A549 (cell line): ENCODE results near the gene IL17A. TPM values are rescaled to one million over a fixed set of nuclear protein-coding genes. Genes with fewer than 3 reads are reported as not detected.

Experiments
- ATAC-seq, 2 experiments: fragments of 200-7000 bp in 1 of 2; fragments of >200 bp in 1 of 2; cut with Nextera tagmentation in 1 of 2; cut with Tn5 transposase in 1 of 2; 3 replicates each; pipeline versions ENCODE4 v1.8.0 to v1.9.1; 2018 to 2020; ENCODE audit warnings: mild to moderate bottlenecking in 1 of 2, moderate library complexity in 1 of 2
- CTCF ChIA-PET: fragments of 300-600 bp; sonication (Branson Sonifier 250); formaldehyde crosslinking; extraction: SDS; loops from one replicate; lab custom pipeline; 2021; ENCODE audit warnings: antibody characterized with exemption, inconsistent platforms; lab: Yijun Ruan, JAX
- POLR2A ChIA-PET: fragments of 350-600 bp; formaldehyde crosslinking; extraction: SDS; loops from one replicate; lab custom pipeline; 2021; ENCODE audit warnings: antibody characterized with exemption, inconsistent platforms; lab: Yijun Ruan, JAX
- DNase-seq, 2 experiments: peaks; one replicate each; pipeline versions ENCODE4 v3.0.0 to v3.0.0-alpha.2; 2011 to 2016; ENCODE audit warnings: low read depth in 1 of 2, low spot score in 1 of 2
- FAIRE-seq: peaks from 2 replicates; lab custom pipeline; 2011; peaks lifted over from hg19 to GRCh38; lab: Jason Lieb, UNC
- H3K27ac ChIP-seq, 2 experiments: fragments of >200 bp; sonication (Bioruptor Twin); formaldehyde crosslinking; 3 replicates each; pipeline ENCODE4 v1.5.1; 2016 to 2017
- H3K4me1 ChIP-seq: fragments of >200 bp; sonication (Bioruptor Twin); formaldehyde crosslinking; 3 replicates; pipeline ENCODE4 v1.6.1; 2016
- H3K4me2 ChIP-seq: fragments of >200 bp; sonication (Bioruptor Twin); formaldehyde crosslinking; 3 replicates; pipeline ENCODE4 v1.6.1; 2016
- H3K4me3 ChIP-seq: fragments of >200 bp; sonication (Bioruptor Twin); formaldehyde crosslinking; 3 replicates; pipeline ENCODE4 v1.5.1; 2016
- H3K9me3 ChIP-seq: fragments of >200 bp; sonication (Bioruptor Twin); formaldehyde crosslinking; 3 replicates; pipeline ENCODE4 v1.6.1; 2016
- ATOH8 ChIP-seq: fragments of 250-450 bp; sonication (Bioruptor Pico); IDR thresholded peaks from 2 replicates; pipeline ENCODE4 v1.5.0; 2020; ENCODE audit warnings: low read depth, mild to moderate bottlenecking, moderate library complexity
- CBX8 ChIP-seq: fragments of 200-600 bp; sonication (generic); IDR thresholded peaks from 2 replicates; pipeline ENCODE4 v1.6.1; 2016
- CEBPB ChIP-seq, 2 experiments: fragments of >200 bp in 1 of 2; sonication (Bioruptor Twin) in 1 of 2; formaldehyde crosslinking in 1 of 2; IDR thresholded peaks; 2 replicates each; pipeline ENCODE4 v1.6.1; 2012 to 2016
- CHD2 ChIP-seq: fragments of 150-350 bp; IDR thresholded peaks from 2 replicates; pipeline ENCODE4 v1.6.1; 2014; ENCODE audit warnings: low read length; ENCODE audit not compliant: partially characterized antibody
- EHMT2 ChIP-seq: fragments of 200-600 bp; sonication (generic); IDR thresholded peaks from 2 replicates; pipeline ENCODE4 v1.6.1; 2016; ENCODE audit warnings: antibody characterized with exemption, low read depth, mild to moderate bottlenecking, moderate library complexity
- EP300 ChIP-seq, 2 experiments: fragments of >200 bp; sonication (Bioruptor Twin); formaldehyde crosslinking; IDR thresholded peaks; 2 replicates in 1 of 2; 3 replicates in 1 of 2; pipeline ENCODE4 v1.6.1; 2016 to 2017
- FOSL2 ChIP-seq, 2 experiments: fragments of 450-650 bp in 1 of 2; fragments of >200 bp in 1 of 2; sonication (Bioruptor Twin) in 1 of 2; formaldehyde crosslinking; IDR thresholded peaks; 2 replicates each; pipeline versions ENCODE4 v1.5.0 to v1.6.1; 2016 to 2020; ENCODE audit warnings: mild to moderate bottlenecking in 1 of 2, moderate library complexity in 1 of 2
- GATA3 ChIP-seq: IDR thresholded peaks from 2 replicates; pipeline ENCODE4 v1.6.1; 2012; ENCODE audit warnings: borderline replicate concordance
- HDAC2 ChIP-seq: fragments of 200-600 bp; sonication (generic); IDR thresholded peaks from 2 replicates; pipeline ENCODE4 v1.6.1; 2016
- HEYL ChIP-seq: fragments of 250-450 bp; sonication (Bioruptor Pico); IDR thresholded peaks from 2 replicates; pipeline ENCODE4 v1.8.0; 2021; ENCODE audit warnings: mild to moderate bottlenecking, moderate library complexity
- HOXB13 ChIP-seq: fragments of 250-450 bp; sonication (Bioruptor Pico); IDR thresholded peaks from 2 replicates; pipeline ENCODE4 v1.5.0; 2020; ENCODE audit warnings: low read depth, mild to moderate bottlenecking, moderate library complexity
- HOXB5 ChIP-seq: fragments of 250-450 bp; sonication (Bioruptor Pico); IDR thresholded peaks from 2 replicates; pipeline ENCODE4 v1.5.0; 2020; ENCODE audit warnings: mild to moderate bottlenecking, moderate library complexity
- JUN ChIP-seq, 2 experiments: fragments of >200 bp; sonication (Bioruptor Twin); formaldehyde crosslinking; IDR thresholded peaks; 2 replicates in 1 of 2; 3 replicates in 1 of 2; pipeline ENCODE4 v1.6.1; 2016 to 2017
- KDM5A ChIP-seq: fragments of 200-600 bp; sonication (generic); IDR thresholded peaks from 2 replicates; pipeline ENCODE4 v1.6.1; 2016; ENCODE audit warnings: antibody characterized with exemption, mild to moderate bottlenecking
- NPAS2 ChIP-seq: fragments of 250-450 bp; sonication (Bioruptor Pico); IDR thresholded peaks from 2 replicates; pipeline ENCODE4 v1.8.0; 2022; ENCODE audit warnings: mild to moderate bottlenecking, moderate library complexity, borderline replicate concordance
- POLR2A ChIP-seq: IDR thresholded peaks from 2 replicates; pipeline ENCODE4 v1.6.1; 2012; ENCODE audit warnings: mild to moderate bottlenecking, low read length
- POLR2AphosphoS2 ChIP-seq: conservative IDR thresholded peaks from 2 replicates; pipeline ENCODE4 v1.6.1; 2012; ENCODE audit warnings: low read length, improper control_type of control experiment, inconsistent platforms
- RARB ChIP-seq: fragments of 250-450 bp; sonication (Bioruptor Pico); IDR thresholded peaks from 2 replicates; pipeline ENCODE4 v1.8.0; 2021; ENCODE audit warnings: mild to moderate bottlenecking, moderate library complexity
- RFX5 ChIP-seq: fragments of 450-650 bp; IDR thresholded peaks from 2 replicates; pipeline ENCODE4 v1.7.1; 2014; ENCODE audit warnings: antibody characterized with exemption, mild to moderate bottlenecking, moderate library complexity
- SREBF2 ChIP-seq: fragments of 450-650 bp; IDR thresholded peaks from 2 replicates; pipeline ENCODE4 v1.6.1; 2014; ENCODE audit warnings: mild to moderate bottlenecking, moderate library complexity
- TFCP2L1 ChIP-seq: fragments of 250-450 bp; sonication (Bioruptor Pico); IDR thresholded peaks from 2 replicates; pipeline ENCODE4 v1.5.0; 2021; ENCODE audit warnings: mild to moderate bottlenecking
- ZC3H11A ChIP-seq: fragments of 450-650 bp; IDR thresholded peaks from 2 replicates; pipeline ENCODE4 v1.6.1; 2014; ENCODE audit warnings: antibody characterized with exemption, mild to moderate bottlenecking
- ZFP36 ChIP-seq: fragments of 450-650 bp; IDR thresholded peaks from 2 replicates; pipeline ENCODE4 v1.6.1; 2014; ENCODE audit warnings: borderline replicate concordance; ENCODE audit not compliant: partially characterized antibody
- ZSCAN20 ChIP-seq: fragments of 250-450 bp; sonication (Bioruptor Pico); IDR thresholded peaks from 2 replicates; pipeline ENCODE4 v1.8.0; 2022; ENCODE audit warnings: mild to moderate bottlenecking, moderate library complexity
- WGBS: methylation state at CpG from one replicate; pipeline ENCODE4 v1.1.6; 2017; ENCODE audit errors: missing lambda C conversion rate; 5-methylcytosine and 5-hydroxymethylcytosine counted together
- polyA plus RNA-seq, 4 experiments: library from polyadenylated mRNA; depleted of rRNA in 3 of 4; stranded (reverse); fragments of >200 nt; fragmentation: RNase III in 1 of 4; extraction: RNeasy Plus Mini Kit Qiagen cat#74134 plus additional on column Dnase treatment in 1 of 4; gene quantifications; 2 replicates in 3 of 4; 3 replicates in 1 of 4; pipeline ENCODE4 v1.2.3, GENCODE V29; 2011 to 2017
- TF ChIP-seq, protein P1 (sequence below): fragments of 450-650 bp; IDR thresholded peaks from 2 replicates; pipeline ENCODE4 v1.6.1; 2014; ENCODE audit warnings: antibody characterized with exemption
- TF ChIP-seq, protein P2 (sequence below): fragments of >200 bp; sonication (Bioruptor Twin); formaldehyde crosslinking; IDR thresholded peaks from 3 replicates; pipeline ENCODE4 v1.6.1; 2016
- TF ChIP-seq, protein P3 (sequence below): fragments of >200 bp; sonication (Bioruptor Twin); formaldehyde crosslinking; IDR thresholded peaks from 2 replicates; pipeline ENCODE4 v1.6.1; 2016

Gene IL17A
- polyA plus RNA-seq, 2 of the 4 experiments (the other 2 are of a cell fraction), result not detected

GRCh38 chr6:52142556-52142955, 43.6 kb upstream of the IL17A start:
- CTCF ChIA-PET, result no interaction called here
- 6% methylated on average over 1 of the region's 1 CpG for WGBS
- DNase-seq (no peak), FAIRE-seq (no peak), ATAC-seq (no peak)
- no peak overlapping the region for H3K27ac ChIP-seq
- no peaks in the 10 kb centered on the region for H3K4me1 ChIP-seq
- H3K9me3 ChIP-seq, result no peaks in the 10 kb centered on the region
- H3K4me2 ChIP-seq, result no peak overlapping the region
- POLR2A ChIA-PET, result no interaction called here
- H3K4me3 ChIP-seq, result no peak overlapping the region
- TF ChIP-seq FOSL2 (IDR thresholded peaks at IDR 0.05) (no peak), FOSL2 (CRISPR knock-in tag; IDR thresholded peaks at IDR 0.05) (no peak), POLR2A (no peak), RARB (CRISPR knock-in tag) (no peak), POLR2AphosphoS2 (no peak), HDAC2 (no peak), CBX8 (no peak)
- TF ChIP-seq, protein P1, sequence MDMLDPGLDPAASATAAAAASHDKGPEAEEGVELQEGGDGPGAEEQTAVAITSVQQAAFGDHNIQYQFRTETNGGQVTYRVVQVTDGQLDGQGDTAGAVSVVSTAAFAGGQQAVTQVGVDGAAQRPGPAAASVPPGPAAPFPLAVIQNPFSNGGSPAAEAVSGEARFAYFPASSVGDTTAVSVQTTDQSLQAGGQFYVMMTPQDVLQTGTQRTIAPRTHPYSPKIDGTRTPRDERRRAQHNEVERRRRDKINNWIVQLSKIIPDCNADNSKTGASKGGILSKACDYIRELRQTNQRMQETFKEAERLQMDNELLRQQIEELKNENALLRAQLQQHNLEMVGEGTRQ, result no peak
- TF ChIP-seq, protein P2, sequence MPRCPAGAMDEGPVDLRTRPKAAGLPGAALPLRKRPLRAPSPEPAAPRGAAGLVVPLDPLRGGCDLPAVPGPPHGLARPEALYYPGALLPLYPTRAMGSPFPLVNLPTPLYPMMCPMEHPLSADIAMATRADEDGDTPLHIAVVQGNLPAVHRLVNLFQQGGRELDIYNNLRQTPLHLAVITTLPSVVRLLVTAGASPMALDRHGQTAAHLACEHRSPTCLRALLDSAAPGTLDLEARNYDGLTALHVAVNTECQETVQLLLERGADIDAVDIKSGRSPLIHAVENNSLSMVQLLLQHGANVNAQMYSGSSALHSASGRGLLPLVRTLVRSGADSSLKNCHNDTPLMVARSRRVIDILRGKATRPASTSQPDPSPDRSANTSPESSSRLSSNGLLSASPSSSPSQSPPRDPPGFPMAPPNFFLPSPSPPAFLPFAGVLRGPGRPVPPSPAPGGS, result no peak

DNA sequence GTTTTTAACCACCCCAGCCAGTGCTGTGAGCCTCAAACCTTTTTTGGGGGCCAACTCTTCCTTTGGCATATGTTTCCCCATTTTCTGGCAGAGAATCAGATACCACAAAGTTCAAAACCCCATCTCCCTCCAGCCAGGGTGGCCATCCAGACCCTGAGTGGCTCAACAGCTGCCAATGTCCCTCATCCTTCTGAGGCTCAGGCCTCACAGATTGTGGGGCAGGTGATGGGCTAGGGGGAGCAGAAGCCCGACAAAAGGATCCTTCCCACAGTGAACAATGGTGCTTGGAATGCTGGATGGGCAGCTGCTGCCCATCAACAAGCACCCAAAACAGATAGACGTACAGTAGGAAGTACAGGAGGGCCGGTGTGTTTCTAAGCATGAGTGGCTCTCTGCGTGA, 42.6 kb upstream of the IL17A start:
- ATAC-seq (no peak), DNase-seq (no peak)
- CTCF ChIA-PET, result no interaction called here

GRCh38 chr6:52144196-52145076, 41.7 kb upstream of the IL17A start:
- H3K27ac ChIP-seq, result no peak overlapping the region
- TF ChIP-seq HOXB13 (CRISPR knock-in tag) (no peak), ZSCAN20 (CRISPR knock-in tag) (no peak), HEYL (CRISPR knock-in tag) (no peak), TFCP2L1 (no peak), JUN (IDR thresholded peaks at IDR 0.05) (no peak), ZC3H11A (no peak), HOXB5 (no peak), EP300 (IDR thresholded peaks at IDR 0.05) (no peak), CEBPB (IDR thresholded peaks at IDR 0.05) (no peak), GATA3 (no peak), ATOH8 (no peak), CHD2 (no peak), SREBF2 (no peak), ZFP36 (no peak)
- TF ChIP-seq, protein P3, sequence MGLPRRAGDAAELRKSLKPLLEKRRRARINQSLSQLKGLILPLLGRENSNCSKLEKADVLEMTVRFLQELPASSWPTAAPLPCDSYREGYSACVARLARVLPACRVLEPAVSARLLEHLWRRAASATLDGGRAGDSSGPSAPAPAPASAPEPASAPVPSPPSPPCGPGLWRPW, result no peak
- H3K4me1 ChIP-seq, result no peaks in the 10 kb centered on the region
- 31% methylated on average over 14 of the region's 14 CpGs for WGBS
- ChIA-PET CTCF (no interaction called here), POLR2A (no interaction called here)
- no peak overlapping the region for H3K4me3 ChIP-seq
- ATAC-seq, result no peak
- no peak for DNase-seq
- H3K9me3 ChIP-seq, result no peaks in the 10 kb centered on the region
- FAIRE-seq, result no peak
- no peak overlapping the region for H3K4me2 ChIP-seq

More for the DNA sequence above, 42.6 kb upstream of the IL17A start:
- Histone ChIP-seq H3K27ac (no peak overlapping the region), H3K9me3 (no peaks in the 10 kb centered on the region), H3K4me2 (no peak overlapping the region), H3K4me1 (no peaks in the 10 kb centered on the region), H3K4me3 (no peak overlapping the region)
- TF ChIP-seq, protein P3, result no peak
- no peak for TF ChIP-seq NPAS2
- TF ChIP-seq SREBF2, result no peak
- TF ChIP-seq EHMT2, result no peak
- TF ChIP-seq RFX5, result no peak
- no peak for TF ChIP-seq ZC3H11A
- TF ChIP-seq HDAC2, result no peak
- no peak for TF ChIP-seq HOXB13 (CRISPR knock-in tag)
- TF ChIP-seq KDM5A, result no peak
- POLR2A ChIA-PET, result no interaction called here
- WGBS, result 23% methylated on average over 4 of the region's 4 CpGs
- no peak for FAIRE-seq
